ENCODE data around the gene TEKT5.
"Not testable (repeated sequence)": the region's sequence is repeated elsewhere in the genome, so short reads cannot be mapped to it uniquely, and the experiment has no call there.

Gene TEKT5

GRCh38 chr16:10694830-10695229, at the start of gene TEKT5:
Gene TEKT5 (minus strand): TSS chr16:10694930. CDS start chr16:10694873, 57 bp downstream.
- no peak for ATAC-seq (ENCODE audit: low read depth)
- TF ChIP-seq CTCF (IDR thresholded peaks at IDR 0.05; ENCODE audit: poor library complexity, severe bottlenecking) = no peak

DNA sequence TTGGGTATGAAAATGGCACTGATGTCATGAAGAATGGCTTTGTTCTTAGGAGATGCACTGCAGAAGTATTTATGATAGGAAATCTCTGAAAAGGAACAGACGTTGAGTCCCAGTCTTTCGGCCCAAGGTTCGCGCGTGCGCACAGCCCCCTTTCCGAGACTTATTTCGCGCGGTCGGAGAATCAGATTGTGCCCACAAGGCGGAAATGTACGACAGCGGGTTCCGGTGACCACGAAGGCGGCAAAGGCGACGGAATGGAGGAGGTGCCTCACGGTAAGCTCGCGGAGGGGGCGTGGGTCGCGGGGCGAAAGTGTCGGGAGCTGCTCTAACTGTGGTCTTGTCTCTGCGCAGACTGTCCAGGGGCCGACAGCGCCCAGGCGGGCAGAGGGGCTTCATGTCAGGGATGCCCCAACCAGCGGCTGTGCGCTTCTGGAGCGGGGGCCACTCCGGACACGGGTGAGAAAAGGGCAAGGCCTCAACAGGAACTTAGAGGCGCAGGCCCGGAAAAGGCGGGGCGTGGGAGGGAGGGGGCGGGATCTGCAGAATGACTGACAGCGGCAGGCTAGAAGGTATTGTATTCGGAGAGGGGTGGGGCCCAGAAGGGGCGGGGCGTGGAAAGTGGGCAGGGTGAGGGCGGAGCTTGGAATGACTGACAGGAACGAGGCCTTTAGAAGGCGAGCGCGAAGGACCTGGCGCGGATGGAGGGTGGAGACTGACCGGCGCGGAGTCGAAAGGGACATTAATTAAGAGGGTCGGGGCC, 49.1 kb upstream of the TEKT5 start, which contains the start of gene NUBP1:
Gene NUBP1, plus strand, starts transcription at position 233 of the 760 bp plus-strand sequence. Its CDS starts 22 bp downstream, at position 255.
- no peaks in the 10 kb centered on the region for H3K27me3 ChIP-seq (ENCODE audit: insufficient read depth, poor library complexity, severe bottlenecking)
- peak; percentile 91 for ATAC-seq (ENCODE audit: low read depth)
- H3K4me1 ChIP-seq (ENCODE audit: insufficient read depth, poor library complexity, severe bottlenecking) = no peaks in the 10 kb centered on the region
- peak within 1 kb of the TSS; percentile 62 for H3K4me3 ChIP-seq (ENCODE audit: severe bottlenecking)
- no peaks in the 10 kb centered on the region for H3K9me3 ChIP-seq (ENCODE audit: severe bottlenecking)
- peak; percentile 94 for DNase-seq (ENCODE audit: low spot score)
- H3K36me3 ChIP-seq (ENCODE audit: low read depth) = peaks cover 7% of the 10 kb centered on the region; the same call in 1 of the 2 replicates
- no peak for TF ChIP-seq CTCF (IDR thresholded peaks at IDR 0.05; ENCODE audit: poor library complexity, severe bottlenecking)
- H3K27ac ChIP-seq (ENCODE audit: poor library complexity, severe bottlenecking) = peak within 1 kb of the TSS; percentile 68

More at GRCh38 chr16:10694830-10695229, at the start of gene TEKT5:
- no peak within 1 kb of the TSS for H3K4me3 ChIP-seq (ENCODE audit: severe bottlenecking)
- no peaks in the 10 kb centered on the region for H3K9me3 ChIP-seq (ENCODE audit: severe bottlenecking)
- H3K27ac ChIP-seq (ENCODE audit: poor library complexity, severe bottlenecking) = no peak within 1 kb of the TSS
- DNase-seq (ENCODE audit: low spot score) = no peak
- no peaks in the 10 kb centered on the region for H3K36me3 ChIP-seq (ENCODE audit: low read depth)
- H3K4me1 ChIP-seq (ENCODE audit: insufficient read depth, poor library complexity, severe bottlenecking) = no peaks in the 10 kb centered on the region
- H3K27me3 ChIP-seq (ENCODE audit: insufficient read depth, poor library complexity, severe bottlenecking) = no peaks in the 10 kb centered on the region

DNA sequence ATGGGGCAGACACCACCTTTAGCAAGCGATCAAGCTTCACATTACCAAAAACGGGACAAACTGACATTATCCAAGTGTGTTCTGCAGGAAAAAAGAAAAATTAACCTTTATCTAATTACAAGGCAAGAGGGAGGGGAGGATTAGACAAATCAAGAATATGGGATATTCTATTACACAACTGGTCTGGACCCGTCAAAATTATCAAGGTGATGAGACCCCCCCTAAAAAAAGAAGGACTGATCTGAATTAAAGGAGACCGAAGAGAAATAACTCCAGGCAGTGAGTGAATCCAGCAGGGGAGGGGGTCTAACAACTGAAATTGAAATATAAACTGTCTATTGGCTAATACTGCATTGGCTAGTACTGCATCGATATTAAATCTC, 48.5 kb upstream of the TEKT5 start:
- H3K27ac ChIP-seq (ENCODE audit: poor library complexity, severe bottlenecking) = peak overlapping the region; percentile 68
- peak overlapping the region; percentile 62 for H3K4me3 ChIP-seq (ENCODE audit: severe bottlenecking)
- H3K4me1 ChIP-seq (ENCODE audit: insufficient read depth, poor library complexity, severe bottlenecking) = peaks cover 5% of the 10 kb centered on the region
- peaks cover 2% of the 10 kb centered on the region; the same call in 1 of the 2 replicates for H3K36me3 ChIP-seq (ENCODE audit: low read depth)
- no peak for ATAC-seq (ENCODE audit: low read depth)
- no peak for TF ChIP-seq CTCF (IDR thresholded peaks at IDR 0.05; ENCODE audit: poor library complexity, severe bottlenecking)
- H3K9me3 ChIP-seq (ENCODE audit: severe bottlenecking) = no peaks in the 10 kb centered on the region
- no peaks in the 10 kb centered on the region for H3K27me3 ChIP-seq (ENCODE audit: insufficient read depth, poor library complexity, severe bottlenecking)
- DNase-seq (ENCODE audit: low spot score) = no peak

DNA sequence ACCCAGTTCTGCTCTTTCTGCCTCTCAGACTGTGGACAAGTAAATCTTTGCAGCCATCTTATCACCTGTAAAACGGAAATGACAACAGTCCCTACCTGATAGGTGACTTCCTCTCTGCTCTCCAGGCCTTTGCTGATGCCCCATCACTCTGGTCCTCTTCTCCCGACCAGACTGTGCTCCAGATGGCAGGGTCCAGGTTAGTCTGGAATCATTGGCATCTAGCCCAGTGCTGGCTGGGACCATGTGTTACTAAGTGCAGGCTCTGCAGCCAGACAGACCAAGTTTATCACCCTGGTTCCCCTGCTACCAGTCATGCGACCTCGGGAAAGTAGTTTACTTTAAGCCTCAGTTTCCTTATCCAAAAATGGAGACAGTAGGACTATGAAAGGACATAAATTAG, 47.1 kb upstream of the TEKT5 start:
- H3K4me3 ChIP-seq (ENCODE audit: severe bottlenecking) = no peak overlapping the region
- H3K27ac ChIP-seq (ENCODE audit: poor library complexity, severe bottlenecking) = no peak overlapping the region
- TF ChIP-seq CTCF (IDR thresholded peaks at IDR 0.05; ENCODE audit: poor library complexity, severe bottlenecking) = no peak
- DNase-seq (ENCODE audit: low spot score) (no peak), ATAC-seq (ENCODE audit: low read depth) (no peak)
- H3K36me3 ChIP-seq (ENCODE audit: low read depth) = no peaks in the 10 kb centered on the region
- no peaks in the 10 kb centered on the region for H3K27me3 ChIP-seq (ENCODE audit: insufficient read depth, poor library complexity, severe bottlenecking)
- H3K9me3 ChIP-seq (ENCODE audit: severe bottlenecking) = no peaks in the 10 kb centered on the region
- peaks cover 7% of the 10 kb centered on the region for H3K4me1 ChIP-seq (ENCODE audit: insufficient read depth, poor library complexity, severe bottlenecking)

DNA sequence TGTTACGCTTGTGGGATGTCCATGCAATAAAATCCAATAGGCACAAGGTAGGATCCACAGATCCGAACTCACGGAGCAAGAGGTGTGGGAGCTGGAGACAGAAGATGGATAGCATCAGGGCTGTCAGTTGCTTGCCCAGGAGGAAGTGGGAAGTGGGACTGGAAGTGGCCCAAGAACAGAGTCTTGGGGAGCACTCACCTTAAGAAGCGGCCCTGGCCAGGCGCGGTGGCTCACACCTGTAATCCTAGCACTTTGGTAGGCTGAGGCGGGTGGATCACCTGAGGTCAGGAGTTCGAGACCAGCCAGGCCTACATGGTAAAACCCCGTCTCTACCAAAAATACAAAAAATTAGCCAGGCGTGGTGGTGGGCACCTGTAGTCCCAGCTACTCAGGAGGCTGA, 46.5 kb upstream of the TEKT5 start:
- not testable (repeated sequence) for H3K27me3 ChIP-seq (ENCODE audit: insufficient read depth, poor library complexity, severe bottlenecking); H3K4me3 ChIP-seq (ENCODE audit: severe bottlenecking); DNase-seq (ENCODE audit: low spot score); H3K9me3 ChIP-seq (ENCODE audit: severe bottlenecking); ATAC-seq (ENCODE audit: low read depth); H3K27ac ChIP-seq (ENCODE audit: poor library complexity, severe bottlenecking); H3K4me1 ChIP-seq (ENCODE audit: insufficient read depth, poor library complexity, severe bottlenecking); H3K36me3 ChIP-seq (ENCODE audit: low read depth)

Data from RWPE2 (cell line).